Subcutaneous adipose tissue (tissue), 4 donors: ENCODE results near the gene KMO. TPM values are rescaled to one million over a fixed set of nuclear protein-coding genes. Genes with fewer than 3 reads are reported as not detected.

Experiments
- CTCF ChIP-seq: fragments of 450-650 bp; IDR thresholded peaks from one replicate; pipeline ENCODE4 v1.5.1; 2016; ENCODE audit warnings: low read depth, mild to moderate bottlenecking, control low read depth, antibody characterized with exemption, moderate library complexity
- total RNA-seq, 4 donors: library from RNA; depleted of rRNA; stranded (reverse); fragments of >200 nt; gene quantifications; one replicate each; pipeline ENCODE4 v1.1.0, GENCODE V29; 2016

KMO gene
- total RNA-seq, 4 donors from 2014 or later, result 0.38 to 15.8 (median 3.0) TPM

- no peak for TF ChIP-seq CTCF
Measured at GRCh38 chr1:241586905-241587512, 54.8 kb downstream of the KMO start.

- no peak for TF ChIP-seq CTCF
Measured at GRCh38 chr1:241589521-241589920, 57.3 kb downstream of the KMO start.

- no peak for TF ChIP-seq CTCF
Measured at GRCh38 chr1:241590719-241591118, 58.5 kb downstream of the KMO start.

- TF ChIP-seq CTCF, result no peak
Measured at GRCh38 chr1:241591317-241591716, 59.1 kb downstream of the KMO start.

GRCh38 chr1:241591736-241592135, 59.6 kb downstream of the KMO start:
- no peak for TF ChIP-seq CTCF

- TF ChIP-seq CTCF, result no peak
Measured at GRCh38 chr1:241592273-241592958, 60.2 kb downstream of the KMO start.

- no peak for TF ChIP-seq CTCF
Measured at GRCh38 chr1:241593186-241593585, 61.0 kb downstream of the KMO start.
